ENCODE results near the gene FMNL3. TPM values are rescaled to one million over a fixed set of nuclear protein-coding genes. Genes with fewer than 3 reads are reported as not detected.

Gene FMNL3
- total RNA-seq, 1 experiment from 2014 or later, result 3.5 TPM

DNA sequence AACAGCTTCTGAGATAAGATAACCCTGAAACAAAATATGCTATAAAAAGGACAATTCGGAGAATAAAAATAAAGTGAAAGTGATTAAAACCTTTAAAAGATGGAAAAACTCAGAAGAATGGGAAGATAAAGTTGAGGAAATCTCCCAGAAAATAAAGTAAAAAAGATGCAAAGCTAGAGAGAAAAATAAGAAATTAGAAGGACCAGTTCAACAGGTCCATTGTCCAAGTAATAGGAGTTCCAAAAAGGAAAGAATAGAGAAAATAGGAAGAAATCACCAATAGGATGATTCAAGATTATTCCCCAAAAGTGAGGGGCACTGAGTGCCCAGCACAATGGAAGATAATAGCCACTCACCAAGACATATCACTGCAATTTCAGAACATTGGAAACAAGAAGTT, 88.6 kb downstream of the FMNL3 start:
- intact Hi-C loops (cut with micrococcal nuclease), result no loop called here
- Histone ChIP-seq H4K20me1 (ENCODE audit: insufficient read depth) (no peaks in the 10 kb centered on the region), H3K4me3 (replicated peaks in 1 of 2; ENCODE audit: low read depth in 1 of 2, low read length in 2 of 2) (no peak overlapping the region), H2AFZ (ENCODE audit: low read depth, low read length, poor library complexity, severe bottlenecking) (no peak overlapping the region), H3K27me3 (ENCODE audit: insufficient read depth, low read length) (no peaks in the 10 kb centered on the region), H3K27ac (ENCODE audit: low read depth, low read length) (no peak overlapping the region), H3K79me2 (ENCODE audit: insufficient read depth, low read length) (no peaks in the 10 kb centered on the region), H3K4me2 (ENCODE audit: low read length) (no peak overlapping the region), H3K36me3 (ENCODE audit: control insufficient read depth in 1 of 2, insufficient read depth in 2 of 2, low read length in 2 of 2) (no peaks in the 10 kb centered on the region), H3K9ac (ENCODE audit: low read length) (no peak overlapping the region), H3K9me3 (ENCODE audit: control insufficient read depth in 1 of 2, insufficient read depth in 1 of 2, low read depth in 1 of 2, low read length in 2 of 2) (peaks cover 0 to 4% of the 10 kb centered on the region in 2 experiments; a peak in 1 of 4 replicates), H3K4me1 (ENCODE audit: control insufficient read depth in 1 of 2, insufficient read depth in 2 of 2, low read length in 2 of 2) (peaks cover 7 to 22% of the 10 kb centered on the region in 2 experiments), H3K9me2 (ENCODE audit: insufficient read depth) (no peaks in the 10 kb centered on the region)
- TF ChIP-seq YY1 (IDR thresholded peaks at IDR 0.05; ENCODE audit: extremely low read depth, insufficient replicate concordance, low read depth, low read length), result no peak
- TF ChIP-seq CBX3 (IDR thresholded peaks at IDR 0.05; ENCODE audit: low read depth), result no peak
- no peak for TF ChIP-seq POLR2A (IDR thresholded peaks at IDR 0.05; ENCODE audit: borderline replicate concordance, extremely low read depth, insufficient read depth, insufficient read length)
- TF ChIP-seq ZNF274 (IDR thresholded peaks at IDR 0.05; ENCODE audit: low read depth, low read length), result no peak
- TF ChIP-seq ZFX (IDR thresholded peaks at IDR 0.05), result no peak
- TF ChIP-seq, protein P1, sequence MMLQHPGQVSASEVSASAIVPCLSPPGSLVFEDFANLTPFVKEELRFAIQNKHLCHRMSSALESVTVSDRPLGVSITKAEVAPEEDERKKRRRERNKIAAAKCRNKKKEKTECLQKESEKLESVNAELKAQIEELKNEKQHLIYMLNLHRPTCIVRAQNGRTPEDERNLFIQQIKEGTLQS (IDR thresholded peaks at IDR 0.05), result no peak
- no peak for TF ChIP-seq POLR2AphosphoS5 (IDR thresholded peaks at IDR 0.05; ENCODE audit: low read depth, low read length)
- TF ChIP-seq SP1 (IDR thresholded peaks at IDR 0.05; ENCODE audit: low read depth), result no peak
- no peak for TF ChIP-seq JUND (IDR thresholded peaks at IDR 0.05)
- TF ChIP-seq FOSL1 (IDR thresholded peaks at IDR 0.05; ENCODE audit: low read depth), result no peak
- no peak for TF ChIP-seq EGR1 (IDR thresholded peaks at IDR 0.05; ENCODE audit: low read depth)
- no peak for TF ChIP-seq TCF7L2 (IDR thresholded peaks at IDR 0.05; ENCODE audit: borderline replicate concordance, extremely low read depth, insufficient read depth, insufficient read length)
- no peak for TF ChIP-seq EZH2 (IDR thresholded peaks at IDR 0.05)
- RAD21 ChIA-PET (ENCODE audit: low non-redundant PET in 1 of 2, low total read pairs in 2 of 2, uncharacterized antibody in 2 of 2, unreplicated experiment in 2 of 2), result no interaction called here
- ATAC-seq (no peak), DNase-seq (ENCODE audit: low read depth, low spot score) (no peak)
- CTCF ChIA-PET, result interaction anchor here (1.5 kb wide), 1 partner anchor 27 kb away, joined by 3 read pairs; no protein-coding TSS in a partner anchor
- BruUV-seq (replicated peaks), result no TSS peak
- POLR2A ChIA-PET, result no interaction called here
